Stimulated activated CD4-positive, alpha-beta T cell treated with anti-CD3 and anti-CD28 coated beads, Interleukin-2, amount 100 ng/mL, for 4 hours (primary cell): ENCODE results near the gene MICU1.

Experiments
- DNase-seq: peaks from one replicate; pipeline ENCODE4 v3.0.0-alpha.2; 2020; ENCODE audit warnings: low read depth

MICU1 gene

GRCh38 chr10:72344932-72345331 is 280.9 kb downstream of the MICU1 start:
- no peak for DNase-seq

- DNase-seq: no peak
Observed at GRCh38 chr10:72342911-72343310, 283.0 kb downstream of the MICU1 start.

GRCh38 chr10:72340510-72341261 is 285.2 kb downstream of the MICU1 start:
- peak; percentile 55 for DNase-seq

- DNase-seq: no peak
Observed at GRCh38 chr10:72338180-72338579, 287.7 kb downstream of the MICU1 start.

- DNase-seq: no peak
Observed at GRCh38 chr10:72337722-72338121, 288.2 kb downstream of the MICU1 start.

DNA sequence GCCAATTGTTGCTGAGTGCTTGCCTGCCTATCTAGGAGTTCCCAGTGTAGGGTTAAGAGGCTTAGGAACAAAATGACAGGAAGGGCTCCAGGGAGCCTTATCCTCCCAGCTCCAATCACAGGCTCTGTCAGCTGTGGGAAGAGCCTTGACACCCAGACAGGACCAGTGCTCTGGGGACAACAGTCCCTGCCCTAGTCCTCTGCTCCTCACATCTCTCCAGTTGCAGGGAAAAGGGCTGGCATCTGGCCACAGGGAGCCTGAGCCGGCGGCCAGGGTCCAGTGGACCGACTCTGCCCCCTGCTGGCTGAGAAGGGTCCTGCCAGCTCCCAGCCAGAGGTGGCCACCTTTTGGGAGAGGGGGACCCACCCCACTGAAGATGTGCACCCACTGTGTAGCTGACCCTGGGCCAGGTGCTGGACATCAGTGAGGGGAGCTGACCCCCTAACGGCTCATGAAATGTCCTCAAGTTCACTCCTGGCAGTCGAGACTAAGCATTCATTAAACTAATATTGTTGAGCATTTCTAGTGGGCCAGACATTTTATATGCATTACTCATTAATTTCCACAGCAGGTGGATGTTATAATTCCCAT is 288.7 kb downstream of the MICU1 start:
- DNase-seq: peak; percentile 50

- DNase-seq: no peak
Observed at GRCh38 chr10:72336259-72337038, 289.4 kb downstream of the MICU1 start.

- DNase-seq: no peak
Observed at GRCh38 chr10:72335394-72336258, 290.3 kb downstream of the MICU1 start.

- peak; percentile 45 for DNase-seq
Observed at GRCh38 chr10:72334825-72335393, 291.0 kb downstream of the MICU1 start.

DNA sequence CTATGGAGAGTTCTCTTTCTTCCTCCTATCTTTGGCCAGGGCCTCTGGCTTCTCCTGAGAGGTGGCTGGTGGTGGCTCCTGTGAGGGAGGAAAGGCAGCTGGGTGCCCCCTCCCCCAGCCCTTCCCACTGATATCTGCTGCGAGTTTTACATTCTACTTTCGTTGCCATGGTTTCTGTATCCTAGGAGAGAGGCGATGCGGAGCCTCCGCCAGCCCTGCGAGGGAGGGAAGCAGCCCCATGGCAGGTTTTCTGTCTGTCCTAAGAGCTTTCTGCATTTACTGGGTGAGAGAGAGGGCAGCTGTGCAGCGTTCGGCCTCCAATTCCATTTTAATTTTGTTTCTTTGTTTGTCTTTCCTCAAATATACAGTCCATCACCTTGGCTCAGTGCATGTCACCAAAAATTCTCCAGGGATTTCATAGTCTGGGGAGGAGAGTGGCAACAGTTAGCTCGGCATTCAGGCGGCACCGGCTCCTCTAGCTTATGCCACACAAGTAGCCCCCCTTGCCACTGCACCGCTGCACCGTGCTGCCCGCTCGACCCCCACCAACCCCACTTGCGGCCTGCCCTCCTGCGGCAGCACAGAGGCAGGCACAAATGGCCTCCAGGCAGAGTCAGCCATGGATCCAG is 291.6 kb downstream of the MICU1 start:
- no peak for DNase-seq

DNA sequence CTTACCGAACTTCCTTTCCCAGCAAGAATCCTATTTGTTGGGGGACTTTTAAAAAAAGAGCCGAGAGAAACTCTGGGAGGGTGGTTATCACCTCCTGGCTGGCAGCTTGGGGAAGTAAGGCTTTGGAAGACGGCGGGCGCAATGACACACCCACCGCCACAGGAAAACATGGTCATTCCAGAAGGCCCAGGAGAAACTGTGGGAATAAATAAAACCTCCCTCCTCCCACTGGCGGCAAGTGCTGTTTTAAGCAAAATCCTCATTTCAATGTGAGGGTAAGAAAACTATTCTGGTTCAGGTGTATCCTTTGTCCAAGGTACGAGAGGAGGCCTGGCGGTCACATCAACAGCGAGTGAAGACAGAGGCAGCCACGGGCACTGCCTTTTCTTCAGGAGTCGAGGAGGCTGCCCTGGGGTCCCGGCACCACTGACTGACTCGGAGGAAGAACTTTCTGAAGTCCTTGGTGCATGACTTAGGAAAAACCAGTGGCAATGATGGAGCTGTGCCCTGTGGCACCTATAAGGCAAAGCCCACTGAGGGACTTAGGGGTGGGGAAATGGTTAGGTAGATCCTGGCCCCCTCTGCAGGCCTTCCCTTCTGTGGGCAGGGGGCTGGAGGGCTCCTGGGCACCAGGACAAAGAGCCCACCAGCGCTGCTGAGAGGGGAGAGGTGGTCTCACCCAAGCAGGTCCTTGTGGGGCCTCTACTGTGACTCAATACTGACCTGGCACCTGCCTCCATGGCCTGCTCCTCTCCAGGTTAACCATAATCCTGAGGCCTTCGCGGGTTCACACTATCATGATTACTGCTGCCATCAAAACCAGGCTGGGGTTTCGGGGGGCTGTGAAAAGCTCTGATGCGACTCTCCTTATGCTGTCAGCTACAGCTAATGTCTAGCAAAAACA is 292.5 kb downstream of the MICU1 start:
- no peak for DNase-seq

- no peak for DNase-seq
Observed at GRCh38 chr10:72332423-72333111, 293.3 kb downstream of the MICU1 start.

DNA sequence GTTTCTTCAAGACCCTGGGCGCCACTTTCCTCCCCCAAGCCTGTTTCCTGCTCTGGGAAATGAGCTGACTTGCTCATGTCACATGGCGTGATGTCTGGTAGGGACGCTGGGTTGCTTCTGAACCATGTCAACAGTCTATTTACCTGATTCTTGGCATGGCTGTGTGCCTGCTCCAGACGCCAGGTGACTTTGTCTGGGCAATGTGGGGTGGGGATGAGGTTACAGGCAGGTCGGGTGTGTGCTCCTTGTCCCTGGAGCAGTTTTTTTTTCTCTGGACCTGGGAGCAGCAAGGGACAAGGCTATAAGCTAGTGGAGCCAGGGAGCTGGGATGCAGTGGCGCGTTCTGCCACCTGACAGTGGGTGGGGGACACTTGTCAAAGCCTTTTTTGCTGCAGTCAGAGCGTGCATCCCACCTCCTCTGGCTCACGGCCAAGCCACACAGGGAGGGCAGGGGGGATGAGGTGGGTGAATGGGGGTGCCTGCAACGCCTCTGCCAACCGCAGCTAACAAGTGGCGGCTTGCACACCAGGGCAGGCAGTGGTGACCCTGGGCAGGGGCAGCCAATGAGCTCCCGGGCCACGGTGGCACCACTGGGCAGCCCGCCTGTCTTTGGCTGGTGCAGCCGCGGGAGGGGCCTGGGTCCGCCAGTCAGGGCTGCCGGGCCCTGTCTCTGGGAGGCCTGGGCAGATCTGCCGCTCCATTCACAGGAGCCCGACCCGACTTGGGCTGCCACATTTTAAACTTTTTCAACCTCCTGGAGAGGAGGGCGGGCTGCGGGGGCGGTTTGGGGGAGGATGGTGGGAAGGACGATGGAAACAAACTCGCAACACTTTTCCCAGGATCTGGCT is 294.1 kb downstream of the MICU1 start:
- peak; percentile 68 for DNase-seq

- DNase-seq: no peak
Observed at GRCh38 chr10:72330069-72330426, 295.8 kb downstream of the MICU1 start.

- no peak for DNase-seq
Observed at GRCh38 chr10:72329290-72330068, 296.4 kb downstream of the MICU1 start.

- DNase-seq: no peak
Observed at GRCh38 chr10:72328829-72329204, 297.1 kb downstream of the MICU1 start.

DNA sequence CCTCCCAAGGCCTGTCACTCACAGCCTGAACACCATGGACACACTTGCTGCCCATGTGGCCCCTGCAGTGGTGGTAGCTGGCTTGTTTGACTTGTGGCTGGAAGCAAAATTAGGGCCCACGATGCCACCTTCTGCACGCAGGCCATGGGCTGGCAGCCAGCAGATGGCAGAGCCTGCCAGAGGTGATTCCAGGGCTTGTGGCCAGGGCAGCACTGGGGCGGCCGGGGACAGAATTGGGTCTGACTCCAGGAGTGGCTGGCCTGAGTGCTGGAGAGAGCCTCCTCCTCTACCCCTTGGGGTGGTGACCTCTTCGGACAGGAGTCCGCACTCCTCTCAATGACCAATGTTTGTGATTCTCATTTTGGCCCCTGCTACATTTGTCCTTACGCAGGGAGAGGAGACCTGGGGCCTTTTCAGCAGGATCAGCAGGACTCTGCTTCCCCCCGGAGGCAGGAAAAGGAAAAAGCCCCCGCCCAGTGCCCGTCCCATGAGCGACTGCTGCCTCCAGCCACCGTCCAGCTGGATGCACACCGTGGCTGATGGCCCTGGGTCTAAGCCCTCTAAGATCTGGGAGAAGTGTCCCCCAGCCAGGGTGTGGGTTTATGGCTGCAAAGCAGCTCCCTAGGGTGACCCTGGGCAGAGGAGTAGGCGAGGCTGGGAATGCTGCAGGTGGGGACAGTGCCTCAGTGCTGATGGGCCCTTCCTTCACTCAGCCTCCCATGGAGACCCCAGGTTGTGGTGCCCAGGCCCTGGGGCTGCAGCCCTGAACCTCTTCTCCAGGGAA is 297.6 kb downstream of the MICU1 start:
- DNase-seq: no peak
